Stimulated activated CD4-positive, alpha-beta T cell treated with anti-CD3 and anti-CD28 coated beads, Interleukin-12 subunit alpha, Interleukin-12 subunit beta, amount 100 ng/mL, for 48 hours (primary cell): ENCODE measurements around the gene SUSD1.
"Not testable (repeated sequence)": the region's sequence is repeated elsewhere in the genome, so short reads cannot be mapped to it uniquely, and the experiment has no call there.

Experiments used
- DNase-seq, 3 donors: peaks; one replicate each; pipeline ENCODE4 v3.0.0-alpha.2; 2020; ENCODE audit warnings: low read depth in 2 of 3, low spot score in 1 of 3

The SUSD1 gene

DNA sequence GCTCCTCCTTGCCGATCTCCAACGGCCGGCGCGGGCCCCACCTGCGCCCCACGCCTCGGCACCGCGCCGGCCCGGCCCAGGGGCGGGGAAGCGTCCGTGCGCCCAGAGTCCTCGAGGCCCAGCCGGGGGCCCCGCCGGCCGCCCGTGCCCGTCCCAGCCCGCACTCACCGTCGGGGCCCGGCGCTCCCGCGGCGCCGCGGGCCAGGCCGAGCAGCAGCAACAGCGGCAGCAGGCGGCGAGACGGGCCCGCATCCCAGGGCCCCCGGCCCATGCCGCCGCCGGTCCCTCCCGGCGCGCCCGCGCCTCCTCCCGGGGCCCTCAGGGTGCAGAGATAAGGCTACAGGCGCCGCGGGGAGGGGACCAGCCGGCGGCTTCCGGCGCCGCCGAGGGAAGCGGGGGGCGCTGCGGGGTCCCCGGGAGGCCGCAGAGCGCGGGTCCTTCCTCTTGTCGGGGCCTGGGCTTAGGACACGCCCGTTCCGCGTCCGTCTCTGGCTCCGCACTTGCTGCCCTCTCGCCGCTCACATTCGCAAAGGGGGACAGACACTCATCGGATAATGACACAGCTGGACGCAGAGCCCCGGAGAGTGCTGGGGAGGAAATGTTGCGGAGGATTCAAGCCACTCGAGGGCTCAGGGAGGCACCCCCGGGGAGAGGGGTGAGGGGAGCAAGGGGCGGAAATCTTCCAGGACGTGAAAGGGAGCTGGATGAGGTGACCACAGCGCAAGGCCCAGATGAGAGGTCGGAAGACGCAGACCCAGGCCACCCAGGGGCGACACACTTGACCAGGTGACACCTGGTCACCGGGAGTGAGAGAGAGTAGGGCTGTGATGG lies at the start of gene SUSD1:
TSS of gene SUSD1 (minus strand) at position 333 of the 831 bp plus-strand sequence. CDS start at position 271, 62 bp downstream.
- peak in 1 of 3 donors; percentile 19 for DNase-seq

DNA sequence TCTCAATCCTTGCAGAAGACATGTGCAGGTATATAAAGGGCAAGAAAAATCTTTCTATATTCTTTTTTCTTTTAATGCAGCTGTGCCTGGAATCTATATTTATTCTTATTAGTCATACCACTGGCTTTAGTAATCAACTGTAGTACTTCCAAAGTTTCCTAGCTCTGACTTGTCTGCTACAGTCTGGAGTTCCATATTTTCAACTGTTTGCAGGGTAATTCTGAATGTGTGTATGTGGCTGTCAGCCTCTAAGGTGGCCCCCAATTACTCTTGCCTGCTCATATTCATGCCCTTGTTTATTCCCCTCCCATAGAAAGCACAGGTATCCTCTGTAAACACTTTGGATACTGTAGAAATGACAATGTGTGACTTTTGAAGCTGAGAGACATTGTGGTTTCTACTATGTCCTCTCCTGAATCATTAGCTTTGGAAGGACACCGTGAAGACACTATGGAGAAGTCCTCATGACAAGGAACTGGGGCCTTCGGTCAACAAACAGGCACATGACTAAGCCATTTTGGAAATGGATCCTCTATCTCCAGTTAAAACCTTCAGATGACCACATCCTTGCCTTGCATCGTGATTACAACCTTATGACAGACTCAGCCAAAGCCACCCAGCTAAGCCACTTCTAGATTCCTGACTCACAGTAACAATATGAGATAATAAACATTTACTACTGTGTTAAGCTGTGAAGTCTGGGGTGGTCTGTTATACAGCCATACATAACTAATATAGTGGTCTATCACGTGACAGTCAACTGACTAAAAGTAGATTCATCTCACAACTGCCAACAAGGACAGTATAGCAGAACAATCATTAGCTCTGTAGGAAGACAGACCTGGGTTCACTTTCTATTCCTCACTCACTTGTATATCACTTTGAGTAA lies 49.5 kb upstream of the SUSD1 start:
- DNase-seq = no peak

DNA sequence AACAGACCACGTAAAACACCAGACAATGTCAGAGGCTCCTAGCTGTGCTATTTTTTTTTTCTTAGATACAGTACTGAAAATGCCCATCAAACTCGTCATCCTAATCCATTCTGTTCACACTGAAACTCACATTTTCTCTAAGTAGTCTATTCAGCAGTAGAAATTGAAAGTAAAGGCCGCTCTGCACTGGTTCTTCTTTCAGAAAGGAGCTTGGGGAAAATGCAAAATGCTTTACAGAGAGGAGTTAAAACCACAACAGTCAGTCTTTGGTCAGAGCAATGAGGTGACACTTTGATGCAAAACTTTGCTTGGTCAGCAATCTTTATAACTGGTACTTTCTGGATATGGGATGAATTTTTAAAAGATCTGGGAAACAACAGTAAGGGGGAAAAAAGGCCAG lies 43.8 kb upstream of the SUSD1 start:
- peak in 1 of 3 donors; percentile 2 for DNase-seq

DNA sequence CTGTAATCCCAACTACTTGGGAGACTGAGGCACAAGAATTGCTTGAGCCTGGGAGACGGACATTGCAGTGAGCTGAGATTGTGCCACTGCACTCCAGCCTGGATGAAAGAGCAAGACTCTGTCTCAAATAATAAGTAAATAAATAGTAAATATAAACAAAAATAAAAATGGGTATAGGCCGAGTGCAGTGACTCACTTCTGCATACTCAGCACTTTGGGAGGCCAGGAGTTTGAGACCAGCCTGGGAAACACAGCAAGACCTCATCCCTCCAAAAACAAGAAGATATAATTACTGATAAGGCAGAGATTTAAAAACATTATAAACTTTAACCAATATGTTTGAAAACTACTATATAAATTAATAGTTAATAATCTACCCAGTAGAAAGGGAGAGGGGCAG lies 37.8 kb upstream of the SUSD1 start:
- DNase-seq = no peak

DNA sequence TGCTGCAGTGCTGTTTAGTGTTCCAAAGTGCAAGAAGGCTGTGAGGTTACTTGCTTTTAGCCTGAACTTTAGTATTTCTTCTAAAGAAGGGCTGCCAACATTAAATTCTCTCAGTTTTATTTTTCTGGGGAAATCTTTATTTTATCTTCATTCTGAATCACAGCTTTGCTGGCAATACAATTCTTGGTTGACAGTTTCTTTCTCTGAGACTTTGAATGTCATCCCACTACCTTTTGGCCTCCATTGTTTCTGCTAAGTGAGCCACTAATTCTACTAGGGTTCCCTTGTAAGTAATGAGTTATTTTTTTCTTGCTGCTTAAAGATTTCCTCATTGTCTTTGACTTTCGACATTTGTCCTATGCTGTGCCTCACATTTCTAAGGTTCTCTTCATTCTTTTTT lies 32.4 kb upstream of the SUSD1 start:
- no peak for DNase-seq

DNA sequence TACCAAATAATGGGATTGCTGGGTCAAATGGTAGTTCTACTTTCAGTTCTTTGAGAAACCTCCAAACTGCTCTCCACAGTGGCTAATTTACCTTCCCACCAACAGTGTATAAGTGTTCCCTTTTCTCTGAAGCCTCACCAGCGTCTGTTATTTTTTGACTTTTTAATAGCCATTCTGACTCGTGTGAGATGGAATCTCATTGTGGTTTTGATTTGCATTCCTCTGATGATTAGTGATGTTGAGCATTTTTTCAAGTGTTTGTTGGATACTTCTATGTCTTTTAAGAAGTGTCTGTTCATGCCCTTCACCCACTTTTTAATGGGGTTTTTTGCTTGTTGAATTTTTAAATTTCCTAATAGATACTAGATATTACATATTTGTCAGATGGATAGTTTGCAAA lies 28.4 kb upstream of the SUSD1 start:
- DNase-seq = no peak

DNA sequence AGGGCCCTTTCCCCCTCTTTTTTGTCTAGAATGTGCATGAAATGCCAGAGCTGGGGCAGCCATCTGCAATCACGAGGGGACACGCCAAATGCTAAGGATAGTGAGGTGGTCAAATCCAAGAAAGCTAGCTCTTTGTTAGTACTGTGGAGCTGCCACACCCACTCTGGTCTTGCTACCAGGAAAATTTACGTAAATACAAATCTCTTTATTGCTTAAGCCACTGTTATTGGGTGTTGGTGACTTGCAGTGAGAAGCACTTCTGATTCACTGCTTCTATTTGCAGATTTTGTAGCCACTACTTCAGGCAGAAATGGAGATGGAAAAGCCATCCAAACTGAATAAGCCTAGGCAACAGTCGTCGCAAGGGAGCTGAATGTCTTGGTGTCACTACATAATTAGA lies 25.6 kb upstream of the SUSD1 start:
- DNase-seq = no peak

DNA sequence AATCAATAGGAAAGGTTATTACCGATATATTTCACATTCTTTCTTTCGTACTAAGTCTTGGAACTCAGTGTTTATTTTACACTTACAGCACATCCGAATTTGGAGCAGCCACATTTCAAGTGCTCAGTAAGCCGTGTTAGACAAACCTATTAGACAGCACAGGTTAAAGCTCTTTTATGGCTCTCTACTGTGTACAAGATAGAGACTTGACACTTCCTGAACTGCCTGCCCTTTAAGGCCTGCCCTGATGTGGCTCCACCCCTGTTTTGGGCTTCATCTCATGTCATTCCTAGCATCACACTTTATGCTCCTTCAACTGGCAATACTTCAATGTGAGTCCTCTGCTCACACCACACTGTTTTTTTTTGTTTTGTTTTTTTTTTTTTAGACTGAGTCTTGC lies 23.5 kb upstream of the SUSD1 start:
- no peak for DNase-seq

DNA sequence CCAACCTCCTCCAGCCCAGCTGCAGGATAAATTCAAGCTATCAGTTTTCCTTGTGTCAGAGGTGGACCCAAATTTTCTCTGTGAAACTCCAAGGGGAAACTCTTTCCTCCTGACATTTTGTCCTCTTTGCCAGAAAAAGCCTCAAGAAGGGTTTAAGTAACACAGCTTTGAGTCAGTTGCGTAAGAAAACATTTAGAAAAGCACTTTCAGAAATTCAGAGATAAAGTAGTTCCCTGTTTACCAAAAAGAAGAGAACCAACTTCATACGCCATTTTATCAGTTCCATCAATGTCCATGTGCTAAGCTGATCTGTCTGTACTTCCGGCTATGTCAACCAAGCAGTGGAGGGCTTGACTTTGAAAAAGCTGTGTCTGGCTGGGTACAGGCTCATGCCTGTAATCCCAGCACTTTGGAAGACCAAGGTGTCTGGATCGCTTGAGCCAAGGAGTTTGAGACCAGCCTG lies 19.9 kb upstream of the SUSD1 start:
- no peak for DNase-seq

DNA sequence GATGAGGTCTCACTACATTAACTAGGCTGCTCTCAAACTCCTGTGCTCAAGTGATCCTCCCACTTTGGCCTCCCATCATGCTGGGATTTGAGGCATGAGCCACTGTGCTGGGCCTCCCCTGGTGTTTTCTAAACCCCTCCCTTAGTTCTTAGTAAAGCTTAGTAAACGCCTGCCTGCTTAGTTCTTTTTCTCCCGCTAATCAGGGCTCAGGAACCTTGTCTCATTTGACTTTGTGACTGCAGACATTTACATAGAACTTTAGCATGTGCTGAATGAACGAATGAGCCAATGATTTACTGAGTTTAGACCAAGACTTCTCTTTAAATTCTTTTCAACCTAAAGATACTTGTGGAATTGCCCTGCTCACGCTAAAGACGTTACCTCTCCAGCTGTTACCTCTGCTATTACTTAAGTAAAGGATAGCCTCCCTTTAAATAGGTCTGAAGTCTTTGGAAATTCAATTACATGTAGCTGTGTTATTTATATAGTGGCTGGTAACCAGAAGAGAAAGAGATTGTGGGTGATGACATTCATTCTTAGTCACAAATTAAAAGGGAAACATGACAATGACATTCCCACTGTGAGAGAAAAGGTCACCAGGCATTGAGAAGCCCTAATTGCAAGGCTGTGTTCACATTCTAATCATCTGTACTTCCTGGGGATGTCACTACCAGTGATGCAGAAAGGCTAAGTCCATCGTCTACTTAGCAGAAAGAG lies 18.6 kb upstream of the SUSD1 start:
- no peak for DNase-seq

DNA sequence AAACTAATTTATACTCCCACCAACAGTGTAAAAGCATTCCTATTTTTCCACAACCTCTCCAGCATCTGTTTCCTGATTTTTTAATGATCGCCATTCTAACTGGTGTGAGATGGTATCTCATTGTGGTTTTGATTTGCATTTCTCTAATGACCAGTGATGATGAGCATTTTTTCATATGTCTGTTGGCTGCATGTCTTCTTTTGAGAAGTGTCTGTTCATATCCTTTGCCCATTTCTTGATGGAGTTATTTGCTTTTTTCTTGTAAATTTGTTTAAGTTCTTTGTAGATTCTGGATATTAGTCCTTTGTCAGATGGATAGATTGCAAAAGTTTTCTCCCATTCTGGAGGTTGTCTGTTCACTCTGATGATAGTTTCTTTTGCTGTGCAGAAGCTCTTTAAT lies 15.2 kb upstream of the SUSD1 start:
- DNase-seq = not testable (repeated sequence)

DNA sequence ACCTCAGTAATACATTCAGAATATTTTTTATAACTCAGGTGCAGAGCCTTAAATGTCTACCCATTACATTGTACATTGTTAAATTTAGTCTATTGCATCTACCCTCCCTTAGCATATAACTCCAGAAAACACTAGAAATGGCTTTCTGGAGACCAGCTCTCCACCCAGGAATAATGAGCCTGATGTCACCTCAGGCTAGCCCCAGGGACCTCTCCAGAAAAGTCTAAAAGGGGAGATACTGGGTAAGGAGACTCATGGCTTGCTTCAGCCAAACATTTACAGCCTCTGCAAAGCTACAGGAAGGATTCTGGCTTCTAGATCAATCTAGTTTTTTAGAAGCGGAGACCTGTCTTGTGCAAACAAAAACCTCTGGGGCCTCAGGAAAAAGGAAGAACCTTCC lies 13.8 kb upstream of the SUSD1 start:
- DNase-seq = no peak

DNA sequence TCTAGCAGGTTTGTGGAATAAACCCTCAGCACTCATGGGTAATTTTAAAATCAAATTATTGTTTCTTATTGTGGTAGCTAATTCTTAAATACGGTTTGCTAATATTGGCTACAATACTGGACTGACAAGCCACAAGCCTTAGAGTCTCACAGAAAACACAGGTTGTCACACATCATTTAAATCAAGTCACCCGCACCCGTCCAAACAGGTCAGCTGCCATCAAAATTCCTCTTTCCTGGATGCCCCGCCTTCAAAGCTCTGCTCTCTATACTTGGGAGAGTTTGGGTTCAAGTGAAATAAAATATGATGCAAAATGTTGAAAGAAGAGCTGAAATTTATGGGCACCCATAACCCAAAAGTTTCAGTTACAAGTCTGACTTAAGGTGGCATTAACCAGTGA lies 12.3 kb upstream of the SUSD1 start:
- DNase-seq = no peak

DNA sequence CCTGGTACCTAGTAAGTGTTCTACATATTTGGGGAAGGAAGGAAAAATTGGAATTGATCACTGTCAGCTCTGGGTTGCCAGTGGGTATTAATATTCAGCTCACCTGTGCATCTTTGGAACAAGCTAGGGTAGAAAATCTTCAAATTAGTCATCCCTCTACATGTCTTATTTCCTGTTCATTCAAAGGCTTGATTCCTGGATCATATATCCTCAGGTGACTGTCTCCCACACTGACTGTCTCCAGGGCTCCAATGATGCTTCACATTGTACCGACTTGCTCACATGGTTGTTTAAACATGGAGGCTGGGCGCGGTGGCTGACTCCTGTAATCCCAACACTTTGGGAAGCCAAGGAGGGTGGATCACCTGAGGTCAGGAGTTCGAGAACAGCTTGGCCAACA lies 11.6 kb upstream of the SUSD1 start:
- DNase-seq = no peak

DNA sequence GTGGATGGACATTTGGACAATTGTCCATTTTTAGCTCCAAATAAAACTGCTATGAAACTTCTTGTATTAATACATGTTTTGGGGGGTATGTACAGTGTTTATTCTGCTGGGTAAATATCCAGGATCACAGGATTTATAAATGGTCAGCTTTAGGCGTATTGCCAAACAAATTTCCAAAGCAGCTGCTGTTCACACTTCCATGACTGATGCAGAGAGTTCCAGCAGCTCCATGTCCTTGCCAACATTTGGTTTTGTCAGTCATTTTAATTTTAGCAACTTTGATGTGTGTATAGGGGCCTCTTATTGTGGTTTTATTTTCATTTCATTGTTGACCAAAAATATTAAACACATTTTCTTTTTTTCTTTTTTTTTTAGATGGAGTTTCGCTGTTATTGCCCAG lies 9.8 kb upstream of the SUSD1 start:
- no peak for DNase-seq

DNA sequence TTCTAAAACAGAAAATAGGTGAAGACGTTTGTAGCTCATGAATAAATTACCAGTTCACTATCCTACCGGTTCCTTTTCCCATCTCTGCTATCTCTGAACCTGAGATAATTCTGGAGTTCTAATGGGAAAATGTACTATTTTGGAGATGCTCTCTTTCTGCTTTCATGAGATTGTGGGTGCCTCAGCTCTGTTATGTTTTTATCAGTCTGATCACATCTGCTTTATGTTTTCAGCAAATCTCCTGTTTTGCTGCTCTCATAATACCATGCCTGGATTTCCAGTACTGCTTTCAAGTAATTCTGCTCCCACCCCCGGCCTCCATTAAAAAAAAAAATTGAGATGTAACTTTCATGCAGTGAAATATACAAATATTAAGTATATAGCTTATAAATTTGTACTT lies 9.1 kb upstream of the SUSD1 start:
- no peak for DNase-seq

DNA sequence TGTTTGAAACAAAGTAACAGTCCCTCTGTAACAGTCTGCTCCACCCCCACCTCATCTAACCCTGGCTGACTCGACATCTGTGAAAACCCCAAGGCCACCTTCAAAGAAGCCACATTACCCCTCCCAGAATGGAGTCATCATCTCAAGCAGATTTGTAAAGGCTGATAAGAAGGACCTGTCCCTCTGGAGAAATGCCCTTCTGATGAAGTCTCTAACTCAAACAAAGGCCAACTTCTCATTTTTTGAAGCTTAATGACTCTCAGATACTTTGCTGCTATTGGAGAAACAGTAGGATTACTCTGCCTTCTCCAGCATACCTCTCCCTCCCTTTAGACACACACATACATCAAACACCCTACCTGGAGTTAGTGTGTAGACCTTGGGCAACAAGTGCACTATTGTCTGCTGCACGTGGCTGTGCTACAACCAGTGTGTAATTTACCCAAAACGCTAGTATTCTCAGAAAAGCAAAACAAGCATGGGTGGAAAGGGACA lies 5.3 kb upstream of the SUSD1 start:
- peak in 2 of 3 donors; percentile 34 to 39 for DNase-seq

DNA sequence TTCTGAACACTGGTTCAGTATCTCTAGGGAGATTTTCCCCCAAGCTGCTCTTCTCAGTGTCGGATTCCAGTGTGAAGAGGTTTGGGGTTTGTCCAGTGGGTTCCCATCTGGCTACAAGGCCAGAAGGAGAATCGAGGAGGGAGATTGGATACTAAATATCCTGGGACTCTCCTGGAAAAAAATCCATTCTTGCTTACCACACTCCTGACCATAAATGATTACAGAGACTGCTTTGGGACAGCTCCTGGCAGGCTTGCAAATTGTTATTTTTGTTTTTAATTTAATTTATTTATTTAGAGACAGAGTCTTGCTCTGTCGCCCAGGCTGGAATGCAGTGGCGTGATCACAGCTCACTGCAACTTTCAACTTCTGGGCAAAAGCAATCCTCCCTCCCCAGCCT lies 4.7 kb upstream of the SUSD1 start:
- DNase-seq = no peak

DNA sequence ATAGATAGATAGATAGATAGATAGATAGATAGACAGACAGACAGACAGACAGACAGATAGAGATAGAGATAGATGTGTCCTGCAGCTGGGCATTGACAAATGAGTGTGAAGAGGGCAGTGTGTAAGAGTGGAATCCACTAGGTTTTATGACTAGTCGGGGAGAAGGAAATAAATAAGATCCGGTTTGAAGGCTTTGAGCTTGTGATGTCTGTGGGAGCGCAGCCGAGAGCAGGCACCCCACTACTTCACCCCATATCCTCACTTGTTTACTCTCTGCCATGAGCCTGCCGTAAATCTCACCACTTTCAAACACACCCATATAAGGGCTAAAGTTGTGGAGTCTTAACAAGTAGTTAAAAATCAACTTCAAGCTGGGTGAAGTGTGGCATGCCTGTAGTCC lies 1.4 kb upstream of the SUSD1 start:
- no peak for DNase-seq

DNA sequence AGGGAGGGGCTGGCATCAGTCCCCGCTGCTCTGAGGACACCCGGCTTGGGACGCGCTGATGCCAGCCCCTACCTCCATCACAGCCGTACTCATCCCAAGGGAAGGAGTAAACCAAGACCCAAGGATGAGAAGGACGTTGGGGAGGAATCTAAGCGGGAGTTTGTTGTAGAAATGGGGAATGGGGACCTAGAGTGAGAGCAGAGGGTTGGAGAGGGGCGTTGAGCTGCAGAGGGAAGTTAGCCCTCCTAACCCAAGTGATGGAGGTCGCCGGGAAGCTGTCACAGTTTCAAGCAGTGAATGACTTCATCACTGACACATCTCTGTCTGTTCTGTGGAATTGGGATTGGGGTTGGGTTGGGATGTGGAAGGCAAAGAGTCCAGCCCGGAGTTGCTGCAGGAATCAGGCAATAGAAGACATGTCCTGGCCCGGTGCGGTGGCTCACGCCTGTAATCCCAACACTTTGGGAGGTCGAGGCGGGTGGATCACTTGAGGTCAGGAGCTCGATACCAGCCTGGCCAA lies 759 bp upstream of the SUSD1 start:
- DNase-seq = no peak
